HG03095 (cell line): ENCODE measurements around the gene HOXA6.

Experiments
- ATAC-seq: cut with Tn5 transposase; IDR thresholded peaks from one replicate; pipeline ENCODE4 v1.9.1; 2021; ENCODE audit warnings: moderate library complexity; ENCODE audit not compliant: unreplicated experiment

The HOXA6 gene

GRCh38 chr7:27185013-27185853, 37.7 kb upstream of the HOXA6 start, which contains the start of gene HOXA11:
HOXA11 (minus strand) TSS chr7:27185232; CDS start chr7:27185144, 88 bp downstream.
- no peak for ATAC-seq

GRCh38 chr7:27184337-27185012, 36.9 kb upstream of the HOXA6 start:
- no peak for ATAC-seq

GRCh38 chr7:27183682-27184336, 36.2 kb upstream of the HOXA6 start:
- no peak for ATAC-seq

- no peak for ATAC-seq
These were observed 35.5 kb upstream of the HOXA6 start for GRCh38 chr7:27182861-27183681.

GRCh38 chr7:27182285-27182841, 34.8 kb upstream of the HOXA6 start:
- ATAC-seq, result no peak

GRCh38 chr7:27181795-27182275, 34.3 kb upstream of the HOXA6 start:
- ATAC-seq, result no peak

- ATAC-seq, result no peak
These were observed 33.2 kb upstream of the HOXA6 start for GRCh38 chr7:27180431-27181420.

GRCh38 chr7:27179503-27180430, 32.2 kb upstream of the HOXA6 start:
- no peak for ATAC-seq

- ATAC-seq, result no peak
These were observed 31.5 kb upstream of the HOXA6 start for GRCh38 chr7:27179030-27179429.

GRCh38 chr7:27178366-27178765, 30.8 kb upstream of the HOXA6 start:
- ATAC-seq, result no peak

- ATAC-seq, result no peak
These were observed 30.3 kb upstream of the HOXA6 start for GRCh38 chr7:27177795-27178320.

GRCh38 chr7:27176962-27177794, 29.6 kb upstream of the HOXA6 start:
- no peak for ATAC-seq

GRCh38 chr7:27176524-27176845, 28.9 kb upstream of the HOXA6 start:
- ATAC-seq, result no peak

GRCh38 chr7:27175626-27176523, 28.3 kb upstream of the HOXA6 start:
- no peak for ATAC-seq

GRCh38 chr7:27174874-27175625, 27.5 kb upstream of the HOXA6 start:
- no peak for ATAC-seq
